Measurements from ENCODE around the gene TFB1M.

GRCh38 chr6:155349956-155350355, 35.7 kb upstream of the TFB1M start:
- TF ChIP-seq, protein P1, sequence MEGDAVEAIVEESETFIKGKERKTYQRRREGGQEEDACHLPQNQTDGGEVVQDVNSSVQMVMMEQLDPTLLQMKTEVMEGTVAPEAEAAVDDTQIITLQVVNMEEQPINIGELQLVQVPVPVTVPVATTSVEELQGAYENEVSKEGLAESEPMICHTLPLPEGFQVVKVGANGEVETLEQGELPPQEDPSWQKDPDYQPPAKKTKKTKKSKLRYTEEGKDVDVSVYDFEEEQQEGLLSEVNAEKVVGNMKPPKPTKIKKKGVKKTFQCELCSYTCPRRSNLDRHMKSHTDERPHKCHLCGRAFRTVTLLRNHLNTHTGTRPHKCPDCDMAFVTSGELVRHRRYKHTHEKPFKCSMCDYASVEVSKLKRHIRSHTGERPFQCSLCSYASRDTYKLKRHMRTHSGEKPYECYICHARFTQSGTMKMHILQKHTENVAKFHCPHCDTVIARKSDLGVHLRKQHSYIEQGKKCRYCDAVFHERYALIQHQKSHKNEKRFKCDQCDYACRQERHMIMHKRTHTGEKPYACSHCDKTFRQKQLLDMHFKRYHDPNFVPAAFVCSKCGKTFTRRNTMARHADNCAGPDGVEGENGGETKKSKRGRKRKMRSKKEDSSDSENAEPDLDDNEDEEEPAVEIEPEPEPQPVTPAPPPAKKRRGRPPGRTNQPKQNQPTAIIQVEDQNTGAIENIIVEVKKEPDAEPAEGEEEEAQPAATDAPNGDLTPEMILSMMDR (IDR thresholded peaks at IDR 0.05; ENCODE audit: poor library complexity) = no peak
- no peak for TF ChIP-seq EZH2 (IDR thresholded peaks at IDR 0.05; ENCODE audit: borderline replicate concordance)
- no peak for TF ChIP-seq EZH2phosphoT487 (IDR thresholded peaks at IDR 0.05; ENCODE audit: low read depth, severe bottlenecking, unreplicated experiment)

All from hepatocyte (in vitro differentiated cells).